Stimulated activated CD4-positive, alpha-beta T cell treated with anti-CD3 and anti-CD28 coated beads, Interleukin-1b, Interleukin-23, amount 100 ng/mL, for 1 hour (primary cell): ENCODE results near the gene GLT1D1.

ENCODE experiments used
- DNase-seq, 2 donors: peaks; one replicate each; pipeline ENCODE4 v3.0.0-alpha.2; 2020; ENCODE audit warnings: low read depth in 2 of 2

GLT1D1 gene

GRCh38 chr12:128914908-128915563 is 61.8 kb downstream of the GLT1D1 start:
- DNase-seq: no peak

- no peak for DNase-seq
These were observed 63.1 kb downstream of the GLT1D1 start for GRCh38 chr12:128916425-128916824.

GRCh38 chr12:128918481-128919260 is 65.4 kb downstream of the GLT1D1 start:
- no peak for DNase-seq

- no peak for DNase-seq
These were observed 67.2 kb downstream of the GLT1D1 start for GRCh38 chr12:128920468-128920867.

- DNase-seq: no peak
These were observed 75.1 kb downstream of the GLT1D1 start for GRCh38 chr12:128928361-128928760.

GRCh38 chr12:128929057-128929456 is 75.8 kb downstream of the GLT1D1 start:
- DNase-seq: no peak

GRCh38 chr12:128930606-128931005 is 77.3 kb downstream of the GLT1D1 start:
- DNase-seq: no peak

GRCh38 chr12:128932521-128932920 is 79.2 kb downstream of the GLT1D1 start:
- DNase-seq: no peak

- DNase-seq: no peak
These were observed 79.8 kb downstream of the GLT1D1 start for GRCh38 chr12:128933039-128933438.

- DNase-seq: no peak
These were observed 80.6 kb downstream of the GLT1D1 start for GRCh38 chr12:128933926-128934325.

GRCh38 chr12:128938886-128939285 is 85.6 kb downstream of the GLT1D1 start:
- DNase-seq: no peak

GRCh38 chr12:128940090-128940888 is 87.0 kb downstream of the GLT1D1 start:
- DNase-seq: no peak

- no peak for DNase-seq
These were observed 87.7 kb downstream of the GLT1D1 start for GRCh38 chr12:128940974-128941373.

- no peak for DNase-seq
These were observed 89.7 kb downstream of the GLT1D1 start for GRCh38 chr12:128942960-128943477.

- DNase-seq: no peak
These were observed 91.7 kb downstream of the GLT1D1 start for GRCh38 chr12:128944956-128945355.

GRCh38 chr12:128947209-128947608 is 93.9 kb downstream of the GLT1D1 start:
- DNase-seq: no peak

GRCh38 chr12:128949086-128949485 is 95.8 kb downstream of the GLT1D1 start:
- DNase-seq: no peak

- DNase-seq: no peak
These were observed 98.2 kb downstream of the GLT1D1 start for GRCh38 chr12:128951448-128951847.

GRCh38 chr12:128956755-128957154 is 103.5 kb downstream of the GLT1D1 start:
- no peak for DNase-seq

GRCh38 chr12:128959901-128960300 is 106.6 kb downstream of the GLT1D1 start:
- DNase-seq: no peak

GRCh38 chr12:128961308-128961902 is 108.1 kb downstream of the GLT1D1 start:
- DNase-seq: no peak

- no peak for DNase-seq
These were observed 108.7 kb downstream of the GLT1D1 start for GRCh38 chr12:128961957-128962356.
